GOT3 (cell line): ENCODE results near the gene TMEM61.

Experiments
- DNase-seq: peaks from one replicate; lab custom pipeline; 2025; ENCODE audit warnings: mixed read lengths; lab: John Stamatoyannopoulos, UW

Gene TMEM61

DNA sequence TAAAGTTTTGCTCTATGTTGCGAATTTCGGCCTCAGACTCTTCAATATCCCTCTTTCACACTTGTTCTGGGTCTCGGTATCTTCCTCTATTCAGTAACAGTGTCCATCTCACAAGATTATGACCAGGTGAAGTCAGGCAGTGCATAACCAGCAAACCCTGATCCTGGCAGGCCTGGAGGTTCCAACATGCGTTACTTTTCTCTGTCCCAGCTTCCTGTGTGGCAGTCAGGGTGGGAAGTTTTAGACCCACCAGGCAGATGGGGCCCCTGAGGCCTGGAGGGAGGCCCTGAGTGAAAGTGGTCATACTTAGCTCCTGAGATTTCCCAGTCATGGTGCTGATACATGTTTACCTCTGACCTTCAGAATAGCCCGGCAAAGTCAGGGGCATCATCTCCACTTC, 5.1 kb downstream of the TMEM61 start:
- no peak for DNase-seq

DNA sequence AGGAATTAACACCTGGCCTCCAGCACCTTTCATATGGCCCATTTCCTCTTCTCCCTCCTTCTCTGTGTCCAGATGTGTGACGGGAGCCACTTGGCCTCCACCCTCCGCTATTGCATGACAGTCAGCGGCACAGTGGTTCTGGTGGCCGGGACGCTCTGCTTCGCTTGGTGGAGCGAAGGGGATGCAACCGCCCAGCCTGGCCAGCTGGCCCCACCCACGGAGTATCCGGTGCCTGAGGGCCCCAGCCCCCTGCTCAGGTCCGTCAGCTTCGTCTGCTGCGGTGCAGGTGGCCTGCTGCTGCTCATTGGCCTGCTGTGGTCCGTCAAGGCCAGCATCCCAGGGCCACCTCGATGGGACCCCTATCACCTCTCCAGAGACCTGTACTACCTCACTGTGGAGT, 5.6 kb downstream of the TMEM61 start:
- no peak for DNase-seq

DNA sequence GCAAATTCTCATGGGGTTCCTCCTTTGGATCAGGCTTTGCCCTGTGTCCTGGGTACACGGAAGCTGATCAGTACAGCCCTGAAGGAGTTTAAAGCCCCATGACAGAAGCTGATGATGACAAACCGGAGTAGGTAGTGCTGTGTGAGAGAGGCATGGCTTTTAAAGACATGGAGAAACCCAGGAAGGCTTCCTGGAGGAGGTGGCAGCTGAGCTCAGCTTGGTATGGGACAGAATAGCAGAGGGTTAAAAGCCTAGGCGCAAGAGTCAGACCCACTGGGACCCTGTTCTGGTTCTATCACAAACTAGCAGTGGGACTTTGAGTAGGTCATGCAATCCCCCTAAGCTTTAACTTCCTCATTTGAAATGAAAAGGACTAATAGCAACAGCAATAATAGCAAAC, 6.1 kb downstream of the TMEM61 start:
- DNase-seq = no peak

DNA sequence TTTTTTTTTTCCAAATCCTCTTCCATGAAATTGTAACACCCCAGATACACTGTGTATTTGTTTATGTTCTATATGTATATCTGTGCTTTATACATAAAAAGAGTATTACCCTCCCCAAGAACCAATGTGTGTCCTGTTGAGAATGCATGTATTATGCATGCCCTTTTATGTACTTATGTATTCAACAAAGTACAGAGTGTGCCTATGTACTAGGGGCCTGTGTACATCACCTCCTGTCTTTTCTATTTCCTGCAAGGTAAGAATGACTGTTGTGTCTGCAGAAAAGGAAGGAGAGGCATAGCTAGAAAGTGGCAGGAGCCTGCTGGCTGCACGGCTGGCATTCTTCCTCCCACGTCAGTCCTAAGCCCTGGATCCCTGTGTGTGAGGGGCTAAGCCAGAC, 7.0 kb downstream of the TMEM61 start:
- no peak for DNase-seq

DNA sequence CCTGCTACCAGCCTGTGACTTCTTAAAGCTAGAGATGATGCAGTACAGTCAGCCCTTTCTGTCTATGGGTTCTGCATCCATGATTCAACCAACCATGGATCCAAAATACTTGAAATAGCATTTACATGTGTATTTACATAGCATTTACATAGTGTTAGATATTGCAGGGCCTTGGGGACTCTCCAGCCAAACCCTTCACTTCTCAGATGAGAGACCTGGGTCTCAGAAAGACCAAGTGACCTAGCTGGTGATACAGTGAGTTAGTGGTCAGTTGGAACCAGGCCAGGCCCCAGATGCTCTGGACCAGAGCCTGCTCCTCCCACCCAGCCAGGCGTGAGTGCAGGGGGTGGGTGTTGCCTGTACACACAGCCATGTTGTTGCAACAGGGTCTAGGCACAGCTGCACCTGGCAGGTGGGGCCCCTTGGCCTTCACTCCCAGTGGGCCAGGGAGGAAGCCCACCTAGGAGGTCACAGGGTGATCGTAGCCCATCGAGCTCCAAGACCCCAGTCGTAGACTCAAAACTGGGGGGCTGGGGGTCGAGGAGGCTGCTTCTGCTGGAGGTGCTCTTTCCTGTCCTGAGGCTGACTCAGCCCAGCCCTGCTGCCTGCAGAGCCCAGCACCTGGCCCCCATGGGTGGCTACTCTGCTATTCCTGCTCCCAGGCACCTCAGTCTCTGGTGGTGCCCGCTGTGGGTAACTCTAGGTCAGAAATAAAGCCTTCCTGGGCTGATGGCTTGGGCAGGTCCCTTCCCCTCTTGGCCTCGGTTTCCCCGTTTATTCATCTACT, 7.7 kb downstream of the TMEM61 start:
- no peak for DNase-seq

DNA sequence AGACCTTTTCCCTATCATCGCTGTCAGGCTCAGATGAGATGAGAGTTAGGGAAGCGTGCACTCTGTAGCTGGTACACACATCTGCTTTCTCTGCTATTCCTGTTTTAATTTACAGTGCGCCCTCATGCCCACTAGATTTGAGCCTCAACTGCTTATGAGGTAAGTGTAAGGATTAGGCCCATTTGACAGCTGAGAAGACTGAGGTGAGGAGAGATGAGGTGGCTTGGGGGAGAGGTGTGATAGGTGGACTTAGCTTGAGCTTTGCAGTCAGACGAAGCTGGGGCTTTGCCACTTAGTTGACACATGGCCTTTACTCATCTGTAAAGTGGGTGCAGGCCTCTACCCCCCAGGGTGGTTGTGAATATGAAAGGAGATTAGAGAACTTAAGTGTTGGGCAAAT, 8.5 kb downstream of the TMEM61 start:
- no peak for DNase-seq

DNA sequence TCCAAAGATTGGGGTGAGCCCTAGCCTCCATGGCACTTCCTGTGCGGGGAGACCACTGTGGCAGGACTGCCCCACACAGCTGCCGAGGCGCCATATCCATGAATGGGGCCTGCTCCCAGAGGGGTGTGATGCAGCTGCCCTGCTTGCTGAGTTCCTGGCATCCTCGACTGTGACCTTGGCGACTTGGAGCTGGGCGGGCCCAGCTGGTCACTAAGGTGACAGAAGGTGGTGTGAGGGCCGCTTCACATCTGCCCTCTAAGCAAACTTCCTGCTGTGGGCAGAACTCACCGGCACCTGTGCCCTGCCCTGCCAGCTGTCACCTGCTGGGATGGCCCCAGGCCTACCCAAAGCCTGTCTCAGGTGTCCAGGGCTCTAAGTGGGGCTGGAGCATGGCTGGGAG, 9.0 kb downstream of the TMEM61 start:
- no peak for DNase-seq

DNA sequence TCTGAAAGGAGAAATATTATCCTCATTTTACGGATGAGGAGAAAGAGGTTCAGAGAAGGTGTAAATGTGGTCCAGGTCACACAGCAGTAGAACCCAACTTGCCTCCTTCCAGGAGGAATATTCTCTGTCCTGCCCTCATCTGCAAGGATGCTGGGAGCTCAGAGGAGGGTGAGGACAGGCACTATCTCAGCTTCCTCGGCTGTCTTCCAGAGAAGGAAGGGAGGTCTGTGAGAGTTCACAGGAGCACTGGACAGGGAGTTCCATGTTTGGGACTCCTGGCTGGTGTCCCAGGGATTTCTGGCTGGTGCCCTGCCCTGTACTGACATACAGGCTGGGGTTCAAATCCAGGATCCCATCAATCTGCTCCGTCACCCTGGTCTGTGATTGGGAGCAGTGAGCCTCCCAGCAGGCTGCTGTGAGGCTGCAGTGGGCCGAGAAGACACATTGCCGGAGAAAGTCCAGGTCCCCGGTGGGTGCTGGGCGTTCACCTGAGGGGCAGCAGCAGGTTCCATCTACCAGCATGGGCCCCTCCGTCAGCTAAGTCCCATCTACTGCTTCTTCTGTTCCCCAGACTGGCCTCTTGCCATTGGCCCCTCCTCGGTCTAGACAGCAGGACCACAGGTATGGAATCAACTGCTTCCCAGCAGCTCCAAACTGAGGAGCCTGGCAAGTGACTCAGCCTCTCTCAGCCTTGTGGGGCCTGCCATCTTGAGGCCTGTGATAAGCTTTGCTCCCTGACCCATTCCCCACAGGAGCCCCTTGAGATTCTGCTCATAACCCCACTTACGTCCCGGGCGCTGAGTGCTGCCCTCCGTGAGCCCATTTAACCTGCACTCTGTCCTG, 9.8 kb downstream of the TMEM61 start:
- DNase-seq = no peak

DNA sequence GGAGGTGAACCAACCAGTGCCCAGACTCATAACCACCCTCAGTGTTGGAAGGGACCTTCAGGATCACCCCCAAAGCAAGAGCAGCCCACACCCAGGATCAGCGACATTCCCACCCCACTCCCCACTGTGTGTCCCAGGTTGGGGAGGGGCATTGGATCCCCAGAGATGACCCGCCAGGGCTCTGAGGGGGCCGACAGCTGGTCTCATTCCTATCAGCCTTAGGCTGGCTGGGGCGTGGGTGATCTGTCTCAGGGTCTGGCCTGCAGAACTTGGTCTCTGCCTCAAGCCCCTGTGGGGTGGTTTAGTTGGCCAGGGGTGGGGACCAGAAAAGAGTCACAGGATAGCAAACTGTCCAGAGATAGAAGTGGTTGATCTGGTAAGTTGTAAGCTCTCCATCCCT, 10.5 kb downstream of the TMEM61 start:
- no peak for DNase-seq

DNA sequence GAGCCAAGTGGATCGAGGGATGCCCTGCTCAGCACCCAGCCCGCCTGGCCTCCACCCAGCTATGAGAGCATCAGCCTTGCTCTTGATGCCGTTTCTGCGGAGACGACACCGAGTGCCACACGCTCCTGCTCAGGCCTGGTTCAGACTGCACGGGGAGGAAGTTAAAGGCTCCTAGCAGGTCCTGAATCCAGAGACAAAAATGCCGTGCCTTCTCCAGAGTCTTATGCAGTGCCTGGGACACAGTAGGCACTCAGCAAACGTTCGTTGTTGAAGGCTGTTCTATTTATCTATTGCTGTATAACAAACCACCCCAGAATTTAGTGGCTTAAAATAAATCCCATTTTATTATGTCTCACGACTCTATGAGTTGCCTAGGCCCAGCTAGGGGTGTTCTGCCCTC, 11.5 kb downstream of the TMEM61 start:
- DNase-seq = no peak

DNA sequence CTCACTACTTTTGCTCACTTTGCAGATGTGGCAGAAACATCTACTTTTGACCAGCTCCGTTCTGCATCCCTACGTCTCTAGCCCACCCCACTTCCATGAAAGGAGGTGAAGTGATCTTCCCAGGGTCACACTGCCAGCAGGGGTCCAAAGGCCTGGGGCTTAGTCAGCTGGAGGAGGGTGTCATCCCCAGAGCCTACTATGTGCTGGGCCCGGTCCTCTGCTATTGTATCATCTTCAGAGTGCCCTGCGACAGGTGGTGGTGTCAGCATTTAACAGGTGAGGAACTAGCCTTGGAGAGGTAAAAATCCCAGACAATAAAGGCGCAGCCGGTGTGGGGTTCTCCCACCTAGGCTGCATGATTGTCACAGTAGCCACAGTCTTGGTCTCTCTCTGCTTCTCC, 12.7 kb downstream of the TMEM61 start:
- DNase-seq = no peak

DNA sequence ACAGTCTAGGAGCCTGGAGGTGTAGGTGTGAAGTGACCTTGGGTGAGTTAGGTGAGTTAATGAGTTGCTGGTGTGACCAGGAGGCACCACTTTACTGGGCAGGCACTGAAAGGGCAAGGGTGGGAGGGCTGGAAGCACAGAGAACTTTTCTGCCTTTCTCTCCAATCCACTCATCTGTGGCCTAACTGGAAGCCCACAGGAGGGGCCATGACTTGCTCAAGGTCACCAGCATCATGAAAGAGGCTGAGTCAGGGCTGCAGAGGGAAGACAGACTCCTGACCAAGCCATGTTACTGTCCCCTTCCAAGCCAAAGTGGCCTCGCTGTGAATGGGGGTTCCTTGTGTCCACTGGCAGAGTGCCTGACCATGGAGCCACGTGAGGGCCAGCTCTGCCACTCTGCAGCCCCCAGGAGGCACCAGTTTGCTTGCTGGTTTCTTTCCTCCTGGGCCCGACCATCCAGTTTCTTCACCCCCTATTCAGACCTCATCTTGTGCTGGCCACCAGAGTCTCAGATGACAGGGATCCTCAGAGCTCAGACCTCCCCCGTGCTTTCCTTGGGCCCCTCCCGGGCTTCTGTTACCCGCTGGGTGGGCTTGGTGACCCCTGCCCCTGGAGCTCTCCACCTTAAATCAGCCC, 14.0 kb downstream of the TMEM61 start:
- DNase-seq = no peak

DNA sequence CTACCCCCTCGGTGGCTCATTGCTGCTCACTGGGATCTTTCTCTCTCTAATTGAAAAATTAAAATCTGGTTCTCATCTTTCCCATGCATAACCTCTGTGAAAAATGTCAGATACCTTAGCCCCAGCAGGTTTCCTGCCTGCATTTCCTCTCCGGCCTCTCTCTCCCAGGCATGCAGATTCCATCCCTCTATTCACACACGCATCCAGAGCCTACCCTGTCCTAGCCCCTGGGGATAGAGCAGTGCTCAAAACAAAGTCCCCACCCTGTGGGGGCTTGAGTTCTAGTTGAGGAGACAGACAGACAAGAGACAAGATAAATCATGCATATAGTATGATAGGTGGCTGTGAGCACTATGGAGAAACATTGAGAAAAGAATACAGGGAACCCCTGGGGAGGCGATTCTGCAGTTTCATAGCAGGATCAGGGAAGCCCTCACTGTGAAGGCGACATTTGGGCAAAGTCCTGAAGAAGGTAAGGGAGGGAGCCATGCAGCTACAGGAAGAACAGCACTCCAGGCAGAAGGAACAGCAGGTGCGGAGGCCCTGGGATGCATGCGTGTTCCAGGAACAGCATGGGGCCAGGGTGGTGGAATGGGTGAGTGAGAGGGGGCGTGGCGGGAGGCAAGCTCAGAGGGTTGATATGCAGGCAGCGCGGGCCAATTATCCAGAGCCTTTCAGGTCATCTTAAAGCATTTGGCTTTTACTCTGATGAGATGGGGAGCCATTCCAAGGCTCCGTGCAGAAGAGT, 14.8 kb downstream of the TMEM61 start:
- no peak for DNase-seq

DNA sequence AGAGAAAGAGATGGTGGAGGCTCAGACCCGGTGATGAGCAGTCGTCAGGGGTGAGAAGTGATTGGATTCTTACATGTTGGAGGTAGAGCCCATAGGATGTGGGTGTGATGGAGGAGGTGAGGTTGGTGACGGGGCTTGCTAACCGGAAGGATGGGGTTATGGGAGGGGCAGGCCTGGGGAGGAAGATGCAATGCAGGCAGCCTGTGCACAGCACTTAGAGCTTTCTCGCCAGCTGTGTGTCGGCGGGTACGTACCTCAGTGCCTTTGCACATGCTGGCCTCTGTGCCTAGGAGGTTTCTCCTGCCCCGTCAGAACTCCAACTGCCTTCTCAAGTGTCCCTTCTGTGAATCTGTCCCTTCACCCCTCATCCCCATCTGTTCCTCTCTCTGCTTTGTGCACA, 15.4 kb downstream of the TMEM61 start:
- no peak for DNase-seq

DNA sequence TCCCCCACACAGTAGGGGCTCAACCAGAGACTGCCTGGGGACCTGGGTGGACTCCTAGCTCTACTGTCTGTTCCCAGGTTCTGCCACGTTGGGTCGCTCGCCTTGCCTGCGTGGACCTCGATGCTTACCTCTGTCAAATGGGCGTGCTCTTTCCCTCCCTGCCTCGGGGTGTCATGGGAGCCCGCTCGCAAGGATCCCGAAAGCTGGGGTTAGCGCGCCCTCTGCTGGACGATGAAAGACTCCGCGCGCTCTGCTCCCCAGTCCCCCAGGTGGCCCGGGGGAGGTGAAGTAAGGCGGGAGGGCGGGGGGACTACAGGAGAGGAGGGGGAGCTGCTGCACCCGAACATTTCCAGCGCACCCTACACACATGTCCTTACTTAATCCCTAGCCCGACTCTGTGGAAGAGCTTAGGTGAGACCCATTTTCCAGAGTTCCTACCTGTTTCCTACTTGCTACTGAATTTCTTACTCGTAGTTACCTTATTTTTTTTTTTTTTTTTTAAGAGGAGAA, 16.0 kb downstream of the TMEM61 start:
- no peak for DNase-seq

DNA sequence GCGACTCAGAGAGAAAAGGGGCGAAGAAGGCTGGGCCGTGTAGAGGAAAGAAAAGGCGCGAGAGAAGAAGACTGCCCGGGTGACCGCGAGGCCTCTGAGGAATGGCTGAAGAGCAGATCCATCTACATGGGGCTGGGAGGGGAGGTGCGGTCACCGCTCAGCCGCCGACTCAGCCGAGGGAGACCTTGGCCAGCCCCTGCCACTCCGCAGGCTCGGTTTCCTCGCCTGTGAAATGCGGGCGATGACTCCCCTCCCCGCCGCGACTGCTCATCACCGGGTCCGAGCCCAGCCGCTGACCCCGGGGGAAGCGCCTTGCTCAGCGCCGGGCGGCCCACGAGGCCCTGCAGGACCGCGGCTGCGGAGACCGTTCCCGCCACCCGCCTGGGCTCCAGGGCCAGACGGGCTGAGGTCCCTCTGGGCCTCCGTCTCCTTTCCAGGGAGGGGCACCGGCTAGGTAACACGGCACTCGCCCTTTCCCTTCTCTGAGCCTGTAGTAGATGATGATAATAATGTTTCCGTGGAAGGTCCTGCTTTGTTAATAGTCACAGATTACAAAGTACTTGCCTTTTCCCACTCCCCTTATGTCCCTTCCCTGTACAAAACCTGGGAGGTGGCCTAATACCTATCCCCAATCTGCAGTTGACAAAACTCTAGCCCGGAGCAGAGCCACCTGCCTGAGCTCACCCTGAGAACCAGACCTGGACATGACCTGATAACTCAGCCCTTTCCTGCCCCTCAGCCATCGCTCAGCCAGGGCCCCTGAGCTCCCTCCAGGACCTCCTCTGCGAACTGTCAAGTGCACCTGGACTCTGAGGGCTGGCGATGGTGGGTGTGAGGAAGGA, 16.7 kb downstream of the TMEM61 start:
- DNase-seq = no peak

DNA sequence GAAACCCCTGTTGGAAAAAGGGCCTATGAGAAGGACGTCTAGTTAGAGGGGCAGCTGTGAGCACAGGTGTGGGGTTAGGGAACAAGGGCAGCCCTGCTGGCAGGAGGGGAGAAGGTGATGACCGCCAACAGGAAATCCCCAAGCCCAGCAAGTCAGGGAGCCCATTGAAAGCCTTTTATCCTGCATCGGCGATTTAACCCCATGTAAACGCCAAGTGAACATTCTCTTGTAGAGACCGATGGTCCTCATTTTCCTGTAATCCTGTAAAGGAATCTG, 17.2 kb downstream of the TMEM61 start:
- no peak for DNase-seq

DNA sequence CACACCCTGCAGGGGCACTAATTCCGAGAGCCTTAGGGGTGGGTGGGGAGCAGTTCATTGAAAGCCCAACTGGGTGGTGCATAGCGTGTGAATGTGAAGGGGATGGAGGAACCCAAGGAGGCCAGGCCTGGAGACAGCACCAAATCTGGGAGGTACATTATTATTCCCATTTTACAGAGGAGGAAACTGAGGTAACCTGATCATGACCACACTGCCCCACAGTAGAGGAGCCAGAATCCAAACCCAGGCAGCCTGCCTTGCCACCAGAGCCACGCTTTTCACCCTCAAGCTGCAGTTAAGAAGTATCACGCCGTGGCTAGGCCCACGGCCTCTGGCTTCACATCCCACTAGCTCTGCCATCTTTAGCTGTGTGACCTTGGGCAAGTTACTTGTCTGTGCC, 17.7 kb downstream of the TMEM61 start:
- DNase-seq = no peak

DNA sequence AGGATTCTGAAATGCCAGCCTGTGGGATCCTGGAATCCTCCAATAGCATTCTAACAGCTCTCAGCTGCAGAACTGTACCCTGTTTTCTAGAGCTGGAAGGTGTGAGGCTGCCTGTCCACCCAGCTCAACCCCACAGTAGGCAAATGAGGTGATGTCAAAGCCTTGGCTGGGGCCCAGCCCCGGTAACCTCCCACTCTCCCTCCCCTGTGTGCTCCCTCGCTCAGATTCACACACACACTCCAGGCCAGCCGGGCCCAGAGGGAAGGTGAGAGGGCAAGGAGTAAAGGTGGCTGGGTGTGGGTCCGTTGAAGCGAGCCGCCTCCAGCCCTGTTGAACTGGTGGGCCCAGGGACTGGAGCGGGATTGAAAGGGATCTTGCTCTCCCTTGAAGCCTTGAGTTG, 18.2 kb downstream of the TMEM61 start, which contains the start of gene BSND:
Gene BSND, plus strand, starts transcription at position 257 of the 400 bp plus-strand sequence. CDS start 254 bp downstream, outside the sequence.
- no peak for DNase-seq

DNA sequence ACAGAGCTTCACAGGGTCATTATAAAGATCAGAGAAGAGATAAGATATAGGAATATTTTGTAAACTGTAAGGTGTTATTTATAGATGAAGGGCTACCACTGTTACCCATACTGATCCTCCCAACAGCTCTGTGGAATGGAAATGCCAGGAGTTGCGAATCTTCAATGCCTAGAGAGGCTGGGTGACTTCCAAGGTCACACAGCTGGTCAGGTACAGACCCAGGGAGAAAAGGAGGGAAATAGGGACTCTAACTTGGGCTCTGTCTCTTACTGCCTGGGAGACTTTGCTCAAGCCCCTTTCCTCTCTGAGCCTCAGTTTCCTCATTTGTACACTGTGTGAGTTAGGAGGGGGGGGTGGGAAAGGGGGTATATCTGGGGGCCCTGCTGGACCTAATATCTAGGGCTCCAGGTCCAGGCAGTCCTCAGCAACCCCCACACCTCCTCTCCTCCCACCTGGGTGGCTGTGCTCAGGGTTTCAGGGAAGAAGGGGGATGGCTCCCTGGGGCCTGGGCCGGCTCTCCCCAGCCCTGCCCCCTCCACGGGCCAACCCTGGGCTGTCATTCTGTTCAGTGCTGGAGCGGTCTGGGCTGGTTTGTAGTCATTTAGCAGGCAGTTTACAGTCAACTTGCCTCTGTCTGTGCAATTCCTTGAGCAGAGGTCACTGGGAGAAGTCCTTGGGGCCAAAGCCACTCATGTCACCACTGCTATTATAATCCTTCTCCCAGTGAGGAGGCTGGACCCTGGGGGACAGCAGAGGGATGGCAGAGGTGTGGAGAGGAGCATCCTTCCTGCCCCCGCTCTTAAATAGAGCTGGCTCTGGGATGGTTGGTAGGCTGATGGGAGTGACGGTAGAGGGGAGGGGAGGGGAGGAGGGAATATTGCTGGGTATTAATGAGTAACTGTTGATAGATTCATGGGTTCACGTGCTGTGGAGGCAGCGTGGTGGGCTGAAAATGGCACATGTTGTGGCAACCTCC, 20.0 kb downstream of the TMEM61 start:
- no peak for DNase-seq
